CMK (cell line): Measurements from ENCODE around the gene PRDM16.
"Not testable (repeated sequence)": the region's sequence is repeated elsewhere in the genome, so short reads cannot be mapped to it uniquely, and the experiment has no call there.

Source experiments
- DNase-seq: peaks from one replicate; pipeline ENCODE4 v3.0.0-alpha.2; 2010; ENCODE audit warnings: low read depth

The PRDM16 gene

GRCh38 chr1:3282186-3282585 is 213.2 kb downstream of the PRDM16 start:
- DNase-seq: no peak

GRCh38 chr1:3282656-3283430 is 213.8 kb downstream of the PRDM16 start:
- no peak for DNase-seq

GRCh38 chr1:3283849-3284248 is 214.8 kb downstream of the PRDM16 start:
- no peak for DNase-seq

- DNase-seq: no peak
Observed at GRCh38 chr1:3284691-3285090, 215.7 kb downstream of the PRDM16 start.

- DNase-seq: no peak
Observed at GRCh38 chr1:3285106-3285740, 216.2 kb downstream of the PRDM16 start.

GRCh38 chr1:3287095-3287494 is 218.1 kb downstream of the PRDM16 start:
- not testable (repeated sequence) for DNase-seq

- DNase-seq: no peak
Observed at GRCh38 chr1:3287656-3288160, 218.7 kb downstream of the PRDM16 start.

- DNase-seq: no peak
Observed at GRCh38 chr1:3289502-3289901, 220.5 kb downstream of the PRDM16 start.

- no peak for DNase-seq
Observed at GRCh38 chr1:3290438-3290837, 221.4 kb downstream of the PRDM16 start.

- no peak for DNase-seq
Observed at GRCh38 chr1:3290915-3291314, 221.9 kb downstream of the PRDM16 start.

- DNase-seq: no peak
Observed at GRCh38 chr1:3292051-3292722, 223.2 kb downstream of the PRDM16 start.

GRCh38 chr1:3292868-3293562 is 224.0 kb downstream of the PRDM16 start:
- no peak for DNase-seq

GRCh38 chr1:3293563-3294080 is 224.6 kb downstream of the PRDM16 start:
- no peak for DNase-seq

GRCh38 chr1:3294450-3294849 is 225.4 kb downstream of the PRDM16 start:
- DNase-seq: no peak

- no peak for DNase-seq
Observed at GRCh38 chr1:3295846-3296245, 226.8 kb downstream of the PRDM16 start.

- DNase-seq: no peak
Observed at GRCh38 chr1:3296326-3296725, 227.3 kb downstream of the PRDM16 start.

- DNase-seq: no peak
Observed at GRCh38 chr1:3296826-3297225, 227.8 kb downstream of the PRDM16 start.

GRCh38 chr1:3297756-3298155 is 228.8 kb downstream of the PRDM16 start:
- DNase-seq: no peak

GRCh38 chr1:3298197-3298596 is 229.2 kb downstream of the PRDM16 start:
- DNase-seq: no peak

GRCh38 chr1:3304246-3304645 is 235.2 kb downstream of the PRDM16 start:
- no peak for DNase-seq

- no peak for DNase-seq
Observed at GRCh38 chr1:3304692-3305091, 235.7 kb downstream of the PRDM16 start.

GRCh38 chr1:3305156-3305555 is 236.2 kb downstream of the PRDM16 start:
- no peak for DNase-seq
